HG03469 (cell line): ENCODE measurements around the gene ARF6.
"Not testable (repeated sequence)": the region's sequence is repeated elsewhere in the genome, so short reads cannot be mapped to it uniquely, and the experiment has no call there.

Experiments
- ATAC-seq: cut with Tn5 transposase; IDR thresholded peaks from one replicate; pipeline ENCODE4 v1.9.1; 2021; ENCODE audit warnings: mild to moderate bottlenecking, moderate library complexity, moderate number of reproducible peaks; ENCODE audit not compliant: unreplicated experiment

Gene ARF6

GRCh38 chr14:49905989-49906388 lies 13.1 kb downstream of the ARF6 start:
- no peak for ATAC-seq

DNA sequence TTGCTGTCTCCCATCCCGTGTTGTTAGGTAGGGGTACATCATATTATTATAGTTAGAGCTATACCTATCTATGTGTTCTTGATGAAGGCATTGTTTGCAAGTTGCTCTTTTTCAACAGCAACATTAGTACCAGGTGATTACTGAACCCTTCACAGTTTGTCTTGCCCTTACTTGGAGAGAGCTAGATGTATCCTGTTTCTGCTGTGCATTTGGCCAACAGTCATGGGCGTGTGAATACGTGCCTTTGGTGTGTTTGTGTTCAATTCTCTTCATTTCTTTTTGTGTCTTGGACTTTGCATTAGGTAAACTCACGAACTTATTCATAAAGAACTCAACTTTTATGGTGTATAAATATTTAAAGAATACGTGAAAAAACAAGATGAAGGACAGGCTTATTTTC lies 14.3 kb downstream of the ARF6 start:
- no peak for ATAC-seq

DNA sequence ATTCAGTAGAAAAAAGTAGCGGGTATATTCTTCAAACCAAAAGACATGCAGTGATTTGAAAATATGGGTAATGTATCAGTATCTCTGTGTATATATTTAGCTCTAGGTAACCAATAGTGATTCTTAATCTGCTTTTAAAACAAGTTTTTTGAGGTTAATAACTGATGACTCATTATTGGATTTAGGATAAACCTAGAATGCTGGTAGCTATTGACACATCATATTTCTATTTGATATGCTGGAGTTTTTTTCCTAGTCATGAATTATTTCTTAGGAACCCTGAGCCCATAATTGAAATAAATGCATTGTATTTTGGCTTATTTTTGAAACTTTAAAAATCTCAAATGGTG lies 15.5 kb downstream of the ARF6 start:
- ATAC-seq, result no peak

DNA sequence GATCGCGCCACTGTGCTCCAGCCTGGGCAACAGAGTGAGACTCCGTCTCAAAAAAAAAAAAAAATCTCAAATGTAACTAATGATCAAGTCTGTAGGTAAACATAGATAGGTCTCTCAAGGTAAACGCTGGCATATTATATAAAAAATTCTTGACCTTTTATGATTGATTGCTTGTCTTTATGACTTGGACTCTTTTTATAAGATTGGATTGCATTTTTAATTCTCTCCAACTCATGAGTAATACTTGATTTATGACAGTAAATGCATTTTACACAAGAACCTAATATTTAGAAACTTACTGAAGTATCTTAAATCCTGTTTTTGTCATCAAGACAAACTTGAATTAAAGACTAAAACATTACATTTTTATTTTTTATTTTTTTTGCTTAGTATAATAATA lies 16.1 kb downstream of the ARF6 start:
- ATAC-seq, result no peak

DNA sequence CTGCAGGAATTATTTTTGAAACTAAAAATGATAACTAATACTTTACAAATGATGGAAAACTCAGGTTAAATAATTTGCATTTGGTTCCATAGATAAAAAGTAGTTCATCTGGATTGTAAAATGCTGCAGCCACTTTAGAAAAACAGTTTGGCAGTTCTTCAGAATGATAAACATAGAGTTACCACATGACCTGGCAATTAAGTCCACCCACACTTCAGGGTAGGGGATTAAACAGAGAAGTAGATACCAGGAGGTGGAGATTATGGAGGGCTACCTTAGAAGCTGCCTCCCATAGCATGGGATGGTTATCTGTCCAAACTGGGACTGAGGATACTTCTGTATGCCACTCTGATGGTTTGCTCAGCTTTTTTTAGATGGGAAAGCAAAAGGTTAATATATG lies 22.2 kb downstream of the ARF6 start:
- no peak for ATAC-seq

DNA sequence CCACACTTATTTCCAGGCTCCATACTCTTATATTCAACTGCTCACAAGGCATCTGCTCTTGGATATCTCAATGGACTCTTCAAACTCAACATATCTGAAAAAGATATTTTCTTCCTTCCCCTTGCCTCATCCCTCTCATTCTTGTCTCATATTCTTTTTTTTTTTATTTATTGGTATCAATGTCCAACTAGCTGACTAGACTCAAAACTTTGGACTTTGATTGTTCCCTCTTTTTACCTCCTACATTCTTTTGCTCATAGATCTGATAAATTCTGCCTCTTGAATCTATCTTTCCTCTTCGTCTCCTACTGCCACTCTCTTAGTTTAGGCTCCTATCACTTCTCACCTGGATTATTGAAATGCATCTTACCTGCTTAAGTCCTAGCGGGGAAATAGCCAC lies 25.8 kb downstream of the ARF6 start:
- ATAC-seq, result no peak

DNA sequence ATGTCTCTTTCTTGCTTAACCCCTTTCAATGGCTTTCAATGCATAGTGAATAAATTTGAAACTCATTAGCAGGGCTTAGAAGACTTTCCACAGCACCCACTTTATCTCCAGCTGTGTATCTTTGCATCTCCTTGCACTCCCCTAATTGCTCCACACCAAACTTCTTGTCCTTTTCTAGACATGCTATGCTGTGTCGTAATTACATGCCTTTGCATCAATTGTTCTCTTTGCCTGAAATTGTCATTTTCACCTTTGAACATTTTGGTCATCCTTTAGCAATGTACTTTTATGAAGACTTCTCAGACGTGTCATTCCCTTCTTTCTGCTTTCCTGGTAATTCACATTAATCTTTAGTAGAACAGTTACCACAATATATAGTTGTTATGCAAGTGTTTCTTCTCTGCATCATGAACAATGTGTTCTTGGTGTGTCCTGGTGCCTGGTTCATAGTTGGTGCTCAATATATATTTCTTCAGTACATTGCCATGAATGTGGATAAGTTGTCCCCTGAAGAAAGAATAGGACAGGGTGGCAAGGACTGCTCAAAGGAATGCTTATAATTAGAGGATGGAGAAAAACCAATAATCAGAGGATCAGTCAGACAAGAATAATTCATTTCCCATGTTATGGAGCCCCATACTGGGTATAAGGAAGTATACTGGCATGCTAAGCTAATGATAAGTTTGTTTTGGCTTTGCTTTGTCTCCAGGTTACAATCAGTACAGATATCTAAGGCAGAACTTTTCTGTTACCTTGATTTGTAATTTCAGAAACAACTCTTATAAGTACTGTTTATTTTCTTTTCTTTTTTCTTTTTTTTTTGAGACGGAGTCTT lies 27.2 kb downstream of the ARF6 start:
- ATAC-seq, result no peak

GRCh38 chr14:49920935-49921334 lies 28.1 kb downstream of the ARF6 start:
- ATAC-seq, result no peak

DNA sequence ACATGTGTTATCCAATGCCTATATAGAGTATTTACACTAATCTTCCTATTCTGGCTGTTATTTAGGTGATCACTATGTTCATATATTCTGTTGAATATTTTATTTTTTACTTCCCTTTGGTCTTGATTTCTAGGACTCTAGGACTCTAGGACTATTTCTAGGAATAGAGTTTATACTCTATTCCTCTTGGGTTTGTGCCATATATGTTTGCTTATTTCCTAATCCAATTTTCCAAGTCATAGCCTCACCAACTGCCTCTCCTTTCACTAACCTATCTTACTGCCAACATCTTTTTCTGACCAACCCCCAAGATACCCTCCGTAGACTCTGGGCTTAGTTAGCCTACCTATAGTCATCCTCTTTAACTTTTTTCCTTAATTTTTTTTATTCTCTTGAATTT lies 28.5 kb downstream of the ARF6 start:
- no peak for ATAC-seq

- no peak for ATAC-seq
Observed at GRCh38 chr14:49923442-49923841, 30.6 kb downstream of the ARF6 start.

DNA sequence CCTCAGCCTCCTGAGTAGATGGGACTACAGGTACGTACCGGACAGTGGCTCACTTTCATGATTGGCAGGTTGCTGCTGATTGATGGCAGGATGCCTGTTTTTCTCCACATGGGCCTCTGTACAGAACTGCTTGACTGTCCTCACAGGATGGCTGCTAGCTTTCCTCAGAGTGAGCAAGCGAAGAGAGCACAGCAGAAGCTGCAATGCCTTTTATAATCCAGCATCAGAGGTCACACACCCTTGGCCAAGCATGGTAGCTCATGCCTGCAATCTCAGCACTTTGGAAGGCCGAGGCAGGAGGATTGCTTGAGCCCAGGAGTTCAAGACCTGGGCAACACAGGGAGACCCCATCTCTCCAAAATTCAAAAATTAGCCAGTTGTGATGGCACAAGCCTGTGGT lies 31.0 kb downstream of the ARF6 start:
- ATAC-seq, result no peak

DNA sequence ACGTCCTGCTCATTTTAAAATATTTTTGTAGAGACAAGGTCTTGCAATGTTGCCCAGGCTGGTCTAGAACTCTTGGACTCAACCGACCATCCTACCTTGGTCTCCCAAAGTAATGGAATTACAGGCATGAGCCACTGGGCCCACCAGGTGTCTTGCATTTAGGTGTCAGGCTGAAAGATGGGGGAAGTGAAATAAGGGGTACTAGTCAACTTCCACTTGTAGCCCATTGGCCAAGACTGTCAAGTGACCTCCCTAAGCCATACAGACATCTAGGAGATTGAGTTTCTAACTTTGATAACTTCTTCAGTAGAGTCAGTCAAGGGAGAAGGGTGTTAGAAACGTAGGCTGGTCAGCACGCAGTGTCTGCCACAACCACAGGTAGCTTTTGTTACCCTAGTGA lies 32.0 kb downstream of the ARF6 start:
- no peak for ATAC-seq

GRCh38 chr14:49926803-49927202 lies 33.9 kb downstream of the ARF6 start:
- no peak for ATAC-seq

- ATAC-seq, result no peak
Observed at GRCh38 chr14:49928015-49928414, 35.1 kb downstream of the ARF6 start.

GRCh38 chr14:49930720-49931119 lies 37.8 kb downstream of the ARF6 start:
- ATAC-seq, result no peak

- ATAC-seq, result no peak
Observed at GRCh38 chr14:49931523-49931922, 38.6 kb downstream of the ARF6 start.

- no peak for ATAC-seq
Observed at GRCh38 chr14:49933128-49933527, 40.2 kb downstream of the ARF6 start.

GRCh38 chr14:49933704-49934103 lies 40.8 kb downstream of the ARF6 start:
- no peak for ATAC-seq

- ATAC-seq, result no peak
Observed at GRCh38 chr14:49934646-49935045, 41.8 kb downstream of the ARF6 start.

- no peak for ATAC-seq
Observed at GRCh38 chr14:49935526-49935925, 42.6 kb downstream of the ARF6 start.

DNA sequence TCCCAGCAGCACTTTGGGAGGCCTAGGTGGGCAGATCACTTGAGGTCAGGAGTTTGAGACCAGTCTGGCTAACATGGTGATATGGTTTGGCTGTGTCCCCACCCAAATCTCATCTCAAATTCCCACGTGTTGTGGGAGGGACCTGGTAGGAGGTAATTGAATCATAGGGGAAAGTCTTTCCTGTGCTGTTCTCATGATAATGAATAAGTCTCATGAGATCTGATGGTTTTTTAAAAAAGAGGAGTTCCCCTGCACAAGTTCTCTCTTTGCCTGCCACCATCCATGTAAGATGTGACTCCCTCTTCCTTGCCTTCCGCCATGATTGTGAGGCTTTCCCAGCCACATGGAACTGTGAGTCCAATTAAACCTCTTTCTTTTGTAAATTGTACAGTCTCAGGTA lies 43.4 kb downstream of the ARF6 start:
- ATAC-seq, result not testable (repeated sequence)

DNA sequence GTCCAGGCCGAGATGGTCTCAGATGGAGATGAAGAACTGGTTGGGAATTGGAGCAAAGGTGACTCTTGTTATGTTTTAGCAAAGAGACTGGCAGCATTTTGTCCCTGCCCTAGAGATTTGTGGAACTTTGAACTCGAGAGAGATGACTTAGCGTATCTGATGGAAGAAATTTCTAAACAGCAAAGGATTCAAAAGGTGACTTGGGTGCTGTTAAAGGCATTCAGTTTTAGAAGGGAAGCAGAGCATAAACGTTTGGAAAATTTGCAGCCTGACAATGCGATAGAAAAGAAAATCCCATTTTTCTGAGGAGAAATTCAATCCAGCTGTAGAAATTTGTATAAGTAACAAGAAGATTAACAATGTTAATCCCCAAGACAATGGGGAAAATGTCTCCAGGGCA lies 44.0 kb downstream of the ARF6 start:
- not testable (repeated sequence) for ATAC-seq

- ATAC-seq, result not testable (repeated sequence)
Observed at GRCh38 chr14:49939215-49939614, 46.3 kb downstream of the ARF6 start.
